Measurements from ENCODE around the gene CYBC1.

DNA sequence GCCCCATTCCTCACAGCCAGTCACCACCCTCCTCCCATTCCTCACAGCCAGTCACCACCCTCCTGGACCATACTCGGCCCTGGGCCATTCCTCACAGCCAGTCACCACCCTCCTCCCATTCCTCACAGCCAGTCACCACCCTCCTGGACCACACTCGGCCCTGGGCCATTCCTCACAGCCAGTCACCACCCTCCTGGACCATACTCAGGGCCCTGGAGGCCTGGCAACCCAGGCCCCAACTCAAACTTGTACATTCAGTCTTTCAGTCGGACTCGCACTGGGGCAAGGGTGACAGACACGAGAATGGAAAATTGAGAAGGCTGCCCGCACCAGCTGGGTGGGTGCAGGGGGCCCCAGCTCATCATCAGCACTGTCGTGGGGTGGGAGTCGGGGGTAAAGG is 38.6 kb upstream of the CYBC1 start:
- TF ChIP-seq, protein P1, sequence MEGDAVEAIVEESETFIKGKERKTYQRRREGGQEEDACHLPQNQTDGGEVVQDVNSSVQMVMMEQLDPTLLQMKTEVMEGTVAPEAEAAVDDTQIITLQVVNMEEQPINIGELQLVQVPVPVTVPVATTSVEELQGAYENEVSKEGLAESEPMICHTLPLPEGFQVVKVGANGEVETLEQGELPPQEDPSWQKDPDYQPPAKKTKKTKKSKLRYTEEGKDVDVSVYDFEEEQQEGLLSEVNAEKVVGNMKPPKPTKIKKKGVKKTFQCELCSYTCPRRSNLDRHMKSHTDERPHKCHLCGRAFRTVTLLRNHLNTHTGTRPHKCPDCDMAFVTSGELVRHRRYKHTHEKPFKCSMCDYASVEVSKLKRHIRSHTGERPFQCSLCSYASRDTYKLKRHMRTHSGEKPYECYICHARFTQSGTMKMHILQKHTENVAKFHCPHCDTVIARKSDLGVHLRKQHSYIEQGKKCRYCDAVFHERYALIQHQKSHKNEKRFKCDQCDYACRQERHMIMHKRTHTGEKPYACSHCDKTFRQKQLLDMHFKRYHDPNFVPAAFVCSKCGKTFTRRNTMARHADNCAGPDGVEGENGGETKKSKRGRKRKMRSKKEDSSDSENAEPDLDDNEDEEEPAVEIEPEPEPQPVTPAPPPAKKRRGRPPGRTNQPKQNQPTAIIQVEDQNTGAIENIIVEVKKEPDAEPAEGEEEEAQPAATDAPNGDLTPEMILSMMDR (conservative IDR thresholded peaks at IDR 0.05; ENCODE audit: low read depth, low read length) = no peak
- TF ChIP-seq RAD21 (IDR thresholded peaks at IDR 0.05; ENCODE audit: low read length) = no peak
- no peak for TF ChIP-seq BHLHE40 (IDR thresholded peaks at IDR 0.05; ENCODE audit: low read depth, low read length)
- no peak for TF ChIP-seq POLR2A (IDR thresholded peaks at IDR 0.05; ENCODE audit: low read depth, low read length)
- no peak for TF ChIP-seq RFX5 (IDR thresholded peaks at IDR 0.05; ENCODE audit: low read depth, low read length)
- TF ChIP-seq MAZ (IDR thresholded peaks at IDR 0.05; ENCODE audit: borderline replicate concordance, low read depth, low read length) = no peak
- TF ChIP-seq NFE2L2 (IDR thresholded peaks at IDR 0.05; ENCODE audit: low read depth, low read length) = no peak
- TF ChIP-seq FOS (IDR thresholded peaks at IDR 0.05; ENCODE audit: low read depth, low read length) = no peak
- TF ChIP-seq MAFK (IDR thresholded peaks at IDR 0.05; ENCODE audit: low read depth, low read length) = no peak

Data from IMR-90 (cell line).